NCI-H2081 treated with DMSO at 0.1 percent for 48 hours (cell line): ENCODE measurements around the gene HOXA6.

Experiments used
- DNase-seq: peaks from one replicate; lab custom pipeline; 2025; lab: John Stamatoyannopoulos, UW

The HOXA6 gene

DNA sequence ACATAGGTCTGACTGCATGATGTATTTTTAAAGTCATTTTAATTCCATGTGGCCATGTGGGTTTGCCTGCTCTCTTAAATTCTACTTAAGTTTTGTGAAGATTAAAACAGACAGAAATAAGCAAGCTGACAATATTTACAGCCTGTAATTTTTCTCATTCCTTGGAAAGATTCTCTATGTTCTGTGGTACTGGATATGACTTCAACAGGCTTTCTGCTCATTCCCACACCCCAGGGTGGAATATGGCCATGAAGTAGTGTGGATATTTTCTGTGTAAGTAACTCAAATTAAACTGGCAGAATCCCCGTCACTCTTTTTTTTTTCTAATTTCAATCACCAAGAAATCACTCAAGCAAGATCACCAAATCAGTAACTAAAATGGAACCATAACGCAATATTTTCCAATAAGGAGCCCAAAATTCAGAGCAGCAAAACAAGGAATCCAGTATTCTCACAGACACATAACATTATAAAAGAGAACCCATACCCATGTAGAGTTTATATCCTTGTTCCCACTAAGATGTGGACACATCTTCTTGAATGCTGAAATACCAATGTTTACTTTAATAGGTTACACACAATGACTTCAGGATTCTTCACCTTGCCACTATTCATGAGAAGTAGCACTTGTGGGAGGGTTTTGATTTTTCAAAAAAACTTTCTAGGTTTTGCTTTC, 9.8 kb downstream of the HOXA6 start:
- no peak for DNase-seq

DNA sequence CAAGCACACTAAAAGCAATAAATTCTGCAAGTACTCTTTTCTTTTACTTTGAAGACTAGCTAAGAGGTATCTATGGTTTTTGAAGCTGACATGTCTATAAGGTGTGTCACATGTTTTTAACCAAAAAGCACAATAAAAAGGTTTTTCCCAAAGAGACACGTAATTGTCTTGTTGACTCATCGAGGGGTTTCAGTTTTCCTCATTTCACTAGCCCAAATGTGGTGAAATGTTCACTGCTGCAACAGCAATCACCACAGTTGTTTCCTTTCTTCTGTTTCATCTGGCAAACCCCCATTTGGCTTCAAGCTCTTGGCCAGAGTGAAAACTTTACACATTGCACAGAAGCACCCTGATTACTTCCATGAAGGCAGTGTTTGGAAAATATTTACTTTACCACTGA, 13.2 kb downstream of the HOXA6 start:
- no peak for DNase-seq

DNA sequence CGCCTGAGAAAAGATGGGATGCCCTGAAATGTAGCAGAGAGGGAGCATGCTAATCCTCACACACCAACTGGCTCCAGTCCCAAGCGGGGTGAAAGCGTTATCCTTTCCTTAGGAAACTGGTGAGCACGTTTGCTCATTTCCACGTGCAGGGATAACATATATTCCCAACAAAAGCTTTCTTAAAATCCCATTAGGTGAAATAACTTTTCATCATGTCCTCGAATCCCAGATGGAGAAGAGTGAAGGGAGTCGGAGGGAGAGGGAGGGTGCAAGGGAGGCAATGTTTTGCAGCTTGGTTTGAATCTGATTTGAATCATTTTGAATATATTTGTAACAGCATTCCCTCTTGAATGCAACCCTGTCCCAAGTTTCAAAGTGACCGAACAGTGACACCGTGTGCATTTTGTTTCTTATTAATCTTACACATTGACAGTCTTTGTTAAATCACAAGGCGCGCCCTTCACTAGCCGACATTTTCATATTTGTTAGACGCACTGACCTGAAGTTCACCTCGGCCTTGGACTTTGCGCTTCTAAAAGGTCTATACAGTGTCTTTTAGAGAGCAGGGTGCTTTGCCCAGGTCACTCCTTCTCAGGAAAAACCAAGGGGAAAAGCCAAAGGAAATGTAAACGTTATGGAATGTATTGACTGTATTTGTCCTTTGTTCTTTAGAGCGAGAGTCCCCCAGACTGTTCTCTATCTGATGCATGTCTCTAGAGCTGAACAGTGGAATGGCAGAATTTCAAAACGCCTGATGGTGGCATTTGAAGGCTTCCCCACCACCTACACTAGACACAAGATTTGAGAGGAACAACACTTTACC, 14.0 kb downstream of the HOXA6 start:
- DNase-seq = no peak

DNA sequence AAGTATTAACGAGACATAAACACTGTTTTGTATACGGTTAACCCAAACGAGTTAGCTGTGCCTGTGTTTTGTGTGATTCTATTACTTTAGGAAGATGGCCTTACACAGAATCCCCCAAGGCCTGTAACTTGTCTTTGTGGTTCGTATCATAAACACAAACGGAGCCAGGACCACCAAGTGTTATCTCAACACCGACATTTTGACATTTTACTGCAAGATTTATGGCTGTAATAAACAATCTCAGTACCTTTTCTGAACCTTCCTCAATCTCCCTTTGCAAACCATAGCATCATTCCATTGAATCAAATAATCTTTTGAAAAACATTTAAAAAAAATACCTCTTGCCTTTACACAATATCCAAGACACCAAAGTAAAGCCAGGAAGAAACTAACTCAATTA, 14.6 kb downstream of the HOXA6 start:
- no peak for DNase-seq

- DNase-seq = no peak
Measured at GRCh38 chr7:27132214-27132613, 15.4 kb downstream of the HOXA6 start.

GRCh38 chr7:27131390-27131819, 16.2 kb downstream of the HOXA6 start:
- no peak for DNase-seq

DNA sequence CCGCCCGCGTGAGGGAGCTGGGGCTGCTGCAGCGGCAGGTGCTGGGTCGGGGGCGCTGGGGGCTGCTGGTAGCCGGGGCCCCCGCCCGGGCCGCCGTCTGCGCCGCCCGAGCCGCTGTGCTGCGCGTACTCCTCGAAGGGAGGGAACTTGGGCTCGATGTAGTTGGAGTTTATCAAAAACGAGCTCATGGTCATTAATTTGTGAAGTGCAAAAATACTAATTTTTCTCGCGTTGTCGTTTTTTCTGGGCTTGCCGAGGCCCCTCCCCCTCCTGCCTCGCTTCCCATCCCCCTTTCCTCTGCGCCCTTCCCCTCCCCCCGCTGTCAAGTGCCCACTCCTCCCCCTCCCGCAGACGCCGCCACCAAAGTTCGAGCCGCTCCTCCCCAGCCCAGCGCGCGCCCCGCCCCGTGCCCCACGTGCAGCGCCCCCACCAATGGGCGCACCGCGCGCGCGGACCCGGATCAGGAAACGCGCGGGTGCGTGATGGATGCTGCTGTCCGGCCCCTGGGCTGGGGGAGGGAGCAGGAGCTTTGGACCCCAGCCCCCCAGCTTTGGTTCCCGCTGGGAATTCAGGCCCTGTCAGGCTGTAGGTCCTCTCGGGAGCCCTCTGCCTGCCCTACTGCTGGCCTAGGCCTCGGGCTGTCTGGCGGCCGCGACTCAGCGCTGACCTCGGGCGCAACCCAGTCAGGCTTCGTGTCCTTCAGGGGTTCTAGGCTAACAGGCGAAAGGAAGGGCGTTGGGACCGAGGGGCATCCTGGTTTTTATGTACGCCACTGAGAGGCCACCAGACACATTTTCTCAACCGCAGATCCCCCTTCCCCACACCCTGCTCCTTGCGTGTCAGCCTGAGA, 16.8 kb downstream of the HOXA6 start, which contains the start of gene HOXA4:
HOXA4 (minus strand) TSS at position 218 of the 850 bp plus-strand sequence; CDS start at position 194, 24 bp downstream.
- no peak for DNase-seq

DNA sequence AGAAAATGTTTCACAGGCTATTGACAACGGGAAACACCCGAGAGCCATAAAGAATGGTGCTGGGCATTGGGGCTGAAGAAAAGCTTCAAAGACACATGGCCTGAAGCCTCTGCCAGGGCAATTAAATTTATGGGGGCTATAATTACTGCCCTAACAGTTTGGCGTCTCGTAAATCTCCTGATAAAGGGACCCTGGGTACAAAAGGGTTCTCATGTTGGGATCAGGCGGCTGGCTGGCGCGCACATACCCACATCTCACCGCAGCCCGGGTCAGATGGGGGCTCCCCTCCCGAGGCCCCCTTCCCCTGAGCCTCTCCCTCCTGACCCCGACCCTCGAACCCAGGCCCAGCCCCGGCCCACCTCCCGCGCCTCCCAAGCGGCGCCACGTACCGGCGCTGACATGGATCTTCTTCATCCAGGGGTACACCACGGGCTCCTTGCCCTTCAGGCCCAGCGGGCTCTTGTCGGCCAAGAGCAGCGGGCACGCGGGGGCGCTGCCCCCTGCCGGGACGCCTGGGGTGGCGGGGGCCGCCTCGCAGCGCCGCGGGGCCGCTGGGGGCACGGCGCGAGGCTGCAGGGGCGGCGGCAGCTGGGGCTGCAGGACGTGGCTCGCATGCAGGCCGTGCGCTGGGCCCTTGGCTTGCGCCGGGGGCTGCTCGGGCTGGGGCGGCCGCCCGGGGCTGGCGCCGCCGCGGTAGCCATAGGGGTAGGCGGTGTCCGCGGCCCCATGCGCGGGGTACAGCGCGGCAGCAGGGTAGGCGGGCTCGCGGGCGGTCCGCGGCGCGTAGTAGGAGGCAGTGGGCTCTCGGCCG, 17.6 kb downstream of the HOXA6 start:
- DNase-seq = no peak

DNA sequence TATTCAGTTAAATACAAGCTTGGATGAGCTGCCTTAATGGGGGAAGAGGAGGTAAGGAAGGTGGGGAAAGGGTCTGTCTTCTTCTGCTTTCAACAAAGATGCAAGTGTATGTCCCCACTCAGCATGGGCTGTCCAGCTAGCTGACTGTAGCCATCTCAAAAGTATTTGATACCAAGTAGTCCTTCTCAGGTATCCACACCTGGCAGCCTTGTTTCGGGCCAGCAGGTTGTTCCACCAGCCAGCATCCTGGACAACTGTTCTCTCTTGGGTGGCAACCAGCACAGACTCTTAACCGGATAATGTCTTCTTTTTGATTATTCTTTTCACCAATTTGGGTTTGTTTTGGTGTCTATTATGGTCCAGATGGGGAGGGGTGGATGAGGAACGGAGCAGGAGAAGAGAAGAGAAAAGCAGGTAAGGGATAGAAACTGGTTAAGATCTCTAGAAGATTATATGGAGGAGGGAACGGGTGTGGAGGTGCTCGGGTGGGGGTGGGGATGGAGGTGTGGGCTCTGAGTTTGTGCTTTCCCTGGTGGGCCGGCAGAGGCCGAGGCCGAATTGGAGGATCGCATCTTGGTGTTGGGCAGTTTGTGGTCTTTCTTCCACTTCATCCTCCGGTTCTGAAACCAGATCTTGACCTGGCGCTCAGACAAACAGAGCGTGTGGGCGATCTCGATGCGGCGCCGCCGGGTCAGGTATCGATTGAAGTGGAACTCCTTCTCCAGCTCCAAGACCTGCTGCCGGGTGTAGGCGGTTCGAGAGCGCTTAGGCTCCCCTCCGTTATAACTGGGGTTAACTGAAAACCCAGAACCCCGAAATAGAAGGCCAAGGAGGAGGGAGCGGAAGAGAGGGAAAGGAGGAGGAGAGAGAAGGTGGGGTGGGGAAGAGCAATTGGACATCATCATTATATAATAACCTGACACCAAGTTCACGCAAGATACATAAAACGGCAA, 18.5 kb downstream of the HOXA6 start:
- DNase-seq = no peak

- DNase-seq = no peak
Measured at GRCh38 chr7:27128034-27128433, 19.5 kb downstream of the HOXA6 start.

DNA sequence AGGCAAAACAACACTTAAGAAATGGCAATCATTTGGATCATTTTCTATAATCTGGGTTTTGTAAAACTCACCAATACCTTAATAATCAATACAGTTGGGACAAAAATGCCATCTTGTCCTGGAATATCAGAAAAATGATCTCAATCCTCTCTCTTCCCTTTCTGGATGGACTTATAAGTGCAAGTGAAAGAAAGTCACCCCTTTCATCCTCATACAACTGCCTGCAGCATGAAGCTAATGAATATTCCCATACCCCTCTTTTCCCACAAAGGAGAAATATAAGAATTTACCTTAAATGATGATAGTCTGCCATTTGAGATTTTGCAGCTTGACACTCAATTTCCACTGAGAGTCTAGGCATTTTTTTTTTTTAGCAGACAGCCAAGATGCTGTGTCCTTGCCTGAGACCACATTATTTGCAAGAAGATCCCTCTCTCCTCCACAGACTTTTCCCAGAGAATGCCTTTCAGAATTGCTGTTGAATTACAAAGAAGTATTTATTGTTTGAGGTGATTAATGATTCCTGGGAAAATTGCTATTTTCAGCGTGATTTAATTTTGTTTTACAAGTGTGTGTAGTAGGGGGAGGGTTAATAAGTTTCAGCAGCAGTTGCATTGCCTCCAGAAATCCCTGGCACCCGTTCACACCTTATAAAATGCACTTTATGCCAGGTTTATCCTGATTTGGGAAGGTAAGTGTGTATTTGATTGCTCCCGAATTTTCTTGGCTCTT, 20.8 kb downstream of the HOXA6 start:
- no peak for DNase-seq

DNA sequence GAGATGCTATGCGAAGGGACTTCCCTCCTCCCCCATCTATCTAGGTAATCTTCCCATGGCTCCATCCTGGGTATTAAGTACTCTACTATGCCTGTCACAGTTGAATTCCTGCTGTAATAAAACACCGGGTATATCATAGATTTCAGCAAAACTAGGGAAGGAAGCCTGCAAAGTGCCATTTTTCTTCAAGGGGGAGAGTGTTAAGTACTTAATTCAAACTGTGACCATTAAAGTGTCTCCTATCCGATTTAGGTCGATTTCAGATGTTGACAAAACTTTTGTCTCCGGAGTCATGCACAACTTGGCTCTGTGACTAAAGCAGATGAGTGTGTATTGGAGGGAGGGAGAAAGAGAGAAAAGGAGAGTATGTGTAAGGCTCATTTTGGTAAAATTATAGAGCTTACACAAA, 21.6 kb downstream of the HOXA6 start:
- no peak for DNase-seq

DNA sequence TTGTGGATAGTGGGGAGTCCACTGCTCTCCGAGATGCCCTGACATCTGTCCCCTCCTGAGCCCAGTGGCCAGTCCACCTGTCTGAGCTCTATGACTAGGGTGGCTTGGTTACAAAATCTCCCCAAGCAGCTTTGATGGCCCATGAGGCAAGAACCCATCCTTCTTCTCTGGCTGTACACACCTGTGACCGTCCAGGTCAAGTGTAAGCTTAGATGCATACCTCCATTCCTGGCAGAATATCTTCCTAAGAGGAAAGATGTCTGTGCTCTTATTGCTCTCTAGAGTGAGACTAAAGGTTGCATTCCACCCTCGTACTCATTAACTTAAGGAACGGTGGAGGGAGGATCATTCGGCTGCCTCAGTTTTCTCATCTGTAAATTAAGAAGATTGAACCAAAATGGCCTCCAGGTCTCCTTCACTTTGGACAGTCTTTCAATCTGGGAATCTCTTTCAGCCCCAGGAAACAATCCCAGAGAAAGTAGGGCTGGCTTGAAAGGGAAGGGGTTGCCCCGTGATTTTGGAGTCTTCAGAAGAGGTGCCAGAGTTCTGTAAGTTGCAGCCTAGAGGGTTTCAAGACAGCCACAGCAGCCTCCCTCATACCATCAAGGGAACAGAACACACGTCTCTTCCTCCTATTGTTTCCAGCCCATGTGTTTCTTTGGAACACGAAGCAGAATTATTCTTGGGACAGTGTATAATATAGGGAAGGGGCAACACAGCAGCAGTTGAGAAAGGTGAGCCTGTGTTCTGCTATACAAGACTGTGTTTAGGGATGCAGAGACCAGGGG, 22.5 kb downstream of the HOXA6 start:
- DNase-seq = no peak

- no peak for DNase-seq
Measured at GRCh38 chr7:27124096-27124901, 23.3 kb downstream of the HOXA6 start.

DNA sequence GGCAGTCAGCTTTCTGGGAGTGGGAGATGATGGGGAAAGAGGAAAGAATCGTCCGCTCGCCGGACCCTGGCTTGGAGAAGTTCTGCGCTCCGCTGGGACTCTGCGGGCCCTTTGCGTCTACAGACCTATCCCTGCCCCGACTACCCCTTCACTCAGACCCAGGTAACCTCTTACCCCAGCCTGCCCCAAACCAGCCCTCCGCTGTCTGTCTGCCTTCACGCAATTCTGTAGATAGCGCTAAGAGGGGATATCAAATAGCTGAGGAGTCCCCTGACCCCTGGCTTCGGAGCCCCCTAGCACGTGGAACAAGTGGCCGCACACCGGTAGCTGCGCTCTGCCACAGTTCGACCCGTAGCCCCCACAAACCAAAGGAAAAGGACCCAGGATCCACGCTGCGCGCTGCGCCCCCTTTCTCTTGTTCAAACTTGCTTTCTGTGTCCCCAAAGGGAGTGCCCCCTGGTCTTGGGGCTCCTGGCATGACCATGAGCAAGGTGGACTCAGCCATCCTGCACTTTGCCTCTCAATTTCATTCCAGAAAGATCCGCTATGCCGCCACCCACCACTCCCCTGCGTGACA, 24.0 kb downstream of the HOXA6 start:
- no peak for DNase-seq

DNA sequence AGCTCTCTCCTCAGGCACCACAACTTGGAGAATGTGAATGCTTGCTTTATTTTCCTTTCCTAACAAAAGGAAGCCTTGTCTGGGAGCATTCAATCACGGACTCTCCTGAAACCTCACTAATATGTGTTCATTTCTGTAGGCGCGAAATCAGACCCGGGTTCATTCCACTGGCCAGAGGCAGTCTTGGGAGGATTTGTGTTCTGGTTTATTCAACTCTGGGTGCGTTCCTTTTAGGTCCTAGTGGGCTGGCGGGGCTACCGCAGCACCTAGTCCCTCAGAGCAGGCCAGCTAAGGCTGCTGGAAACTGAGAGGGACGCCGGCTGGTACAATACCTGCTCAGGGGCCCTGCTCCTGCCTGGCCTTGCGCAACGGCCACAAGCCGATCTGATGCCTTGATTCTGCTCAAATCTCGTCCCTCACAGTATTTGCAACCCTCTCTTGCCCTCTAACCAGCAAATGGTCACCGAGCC, 24.5 kb downstream of the HOXA6 start:
- no peak for DNase-seq

- no peak for DNase-seq
Measured at GRCh38 chr7:27122077-27122910, 25.3 kb downstream of the HOXA6 start.
